Mucosa of rectum (tissue), 2 donors: Measurements from ENCODE around the gene ZBED3.
"Not testable (repeated sequence)": the region's sequence is repeated elsewhere in the genome, so short reads cannot be mapped to it uniquely, and the experiment has no call there.

Experiments used
- H3K27ac ChIP-seq, 2 donors: one replicate each; pipeline ENCODE4 v1.7.0; 2013; ENCODE audit warnings: inconsistent platforms in 2 of 2, low read depth in 2 of 2, low read length in 2 of 2
- H3K27me3 ChIP-seq, 2 donors: one replicate each; pipeline ENCODE4 v1.7.0; 2013; ENCODE audit warnings: low read length in 2 of 2; ENCODE audit not compliant: control insufficient read depth in 2 of 2, insufficient read depth in 2 of 2
- H3K36me3 ChIP-seq, 2 donors: one replicate each; pipeline ENCODE4 v1.7.0; 2013; ENCODE audit warnings: low read length in 2 of 2; ENCODE audit not compliant: control insufficient read depth in 2 of 2, insufficient read depth in 2 of 2
- H3K4me1 ChIP-seq, 2 donors: one replicate each; pipeline ENCODE4 v1.7.0; 2013; ENCODE audit warnings: low read length in 2 of 2, mild to moderate bottlenecking in 1 of 2; ENCODE audit not compliant: control insufficient read depth in 2 of 2, insufficient read depth in 2 of 2
- H3K4me3 ChIP-seq, 2 donors: one replicate each; pipeline ENCODE4 v1.7.0; 2013; ENCODE audit warnings: low read length in 2 of 2
- H3K9ac ChIP-seq, 2 donors: one replicate each; pipeline ENCODE4 v1.7.0; 2013; ENCODE audit warnings: low read length in 2 of 2, low read depth in 1 of 2, mild to moderate bottlenecking in 1 of 2
- H3K9me3 ChIP-seq, 2 donors: one replicate each; pipeline ENCODE4 v1.7.0; 2013; ENCODE audit warnings: low read length in 2 of 2; ENCODE audit not compliant: control insufficient read depth in 2 of 2
- donor health status: healthy.
- donor health status: Normal muscosa, but diverticular disease.

The ZBED3 gene

GRCh38 chr5:77086689-77087483 is at the start of gene ZBED3:
Gene ZBED3 (minus strand): TSS chr5:77087285. CDS start chr5:77077878, 9,407 bp downstream.
- Histone ChIP-seq H3K27ac (peak within 1 kb of the TSS; percentile 83 to 85), H3K27me3 (no peaks in the 10 kb centered on the region), H3K9me3 (no peaks in the 10 kb centered on the region), H3K36me3 (no peaks in the 10 kb centered on the region), H3K4me3 (peak within 1 kb of the TSS; percentile 91 to 94), H3K4me1 (peaks cover 11 to 13% of the 10 kb centered on the region in 2 donors), H3K9ac (peak within 1 kb of the TSS; percentile 58 to 89)

- Histone ChIP-seq H3K27me3 (no peaks in the 10 kb centered on the region), H3K36me3 (no peaks in the 10 kb centered on the region), H3K4me1 (no peaks in the 10 kb centered on the region), H3K27ac (no peak overlapping the region), H3K9me3 (no peaks in the 10 kb centered on the region), H3K9ac (no peak overlapping the region), H3K4me3 (no peak overlapping the region)
Observed at GRCh38 chr5:77133061-77133758, 46.1 kb upstream of the ZBED3 start.

GRCh38 chr5:77131361-77131760 is 44.3 kb upstream of the ZBED3 start:
- Histone ChIP-seq H3K9me3 (no peaks in the 10 kb centered on the region), H3K9ac (no peak overlapping the region), H3K27ac (no peak overlapping the region), H3K4me3 (no peak overlapping the region), H3K36me3 (no peaks in the 10 kb centered on the region), H3K27me3 (no peaks in the 10 kb centered on the region), H3K4me1 (no peaks in the 10 kb centered on the region)

- no peak overlapping the region for H3K4me3 ChIP-seq
- H3K9me3 ChIP-seq: no peaks in the 10 kb centered on the region
- H3K4me1 ChIP-seq: no peaks in the 10 kb centered on the region
- H3K9ac ChIP-seq: no peak overlapping the region
- no peaks in the 10 kb centered on the region for H3K27me3 ChIP-seq
- no peaks in the 10 kb centered on the region for H3K36me3 ChIP-seq
- H3K27ac ChIP-seq: no peak overlapping the region
Observed at GRCh38 chr5:77129391-77129990, 42.4 kb upstream of the ZBED3 start.

- Histone ChIP-seq H3K9me3 (no peaks in the 10 kb centered on the region), H3K9ac (no peak overlapping the region), H3K27me3 (no peaks in the 10 kb centered on the region), H3K36me3 (no peaks in the 10 kb centered on the region), H3K27ac (no peak overlapping the region), H3K4me3 (no peak overlapping the region), H3K4me1 (no peaks in the 10 kb centered on the region)
Observed at GRCh38 chr5:77128411-77129061, 41.5 kb upstream of the ZBED3 start.

- Histone ChIP-seq H3K27me3 (no peaks in the 10 kb centered on the region), H3K9me3 (no peaks in the 10 kb centered on the region), H3K36me3 (no peaks in the 10 kb centered on the region), H3K4me1 (no peaks in the 10 kb centered on the region), H3K9ac (no peak overlapping the region), H3K4me3 (no peak overlapping the region), H3K27ac (no peak overlapping the region)
Observed at GRCh38 chr5:77123057-77123456, 36.0 kb upstream of the ZBED3 start.

GRCh38 chr5:77120706-77121105 is 33.6 kb upstream of the ZBED3 start:
- Histone ChIP-seq H3K9ac (no peak overlapping the region), H3K4me1 (no peaks in the 10 kb centered on the region), H3K9me3 (no peaks in the 10 kb centered on the region), H3K27ac (no peak overlapping the region), H3K4me3 (no peak overlapping the region), H3K36me3 (no peaks in the 10 kb centered on the region), H3K27me3 (no peaks in the 10 kb centered on the region)

- H3K27ac ChIP-seq: no peak overlapping the region
- H3K9me3 ChIP-seq: no peaks in the 10 kb centered on the region
- no peak overlapping the region for H3K9ac ChIP-seq
- no peaks in the 10 kb centered on the region for H3K4me1 ChIP-seq
- no peaks in the 10 kb centered on the region for H3K27me3 ChIP-seq
- no peak overlapping the region for H3K4me3 ChIP-seq
- no peaks in the 10 kb centered on the region for H3K36me3 ChIP-seq
Observed at GRCh38 chr5:77120086-77120485, 33.0 kb upstream of the ZBED3 start.

GRCh38 chr5:77117161-77117560 is 30.1 kb upstream of the ZBED3 start:
- Histone ChIP-seq H3K4me1 (no peaks in the 10 kb centered on the region), H3K4me3 (no peak overlapping the region), H3K27ac (no peak overlapping the region), H3K27me3 (no peaks in the 10 kb centered on the region), H3K9me3 (no peaks in the 10 kb centered on the region), H3K36me3 (no peaks in the 10 kb centered on the region), H3K9ac (no peak overlapping the region)

GRCh38 chr5:77107035-77107434 is 19.9 kb upstream of the ZBED3 start:
- not testable (repeated sequence) for H3K27ac ChIP-seq, H3K4me3 ChIP-seq, H3K27me3 ChIP-seq, H3K9ac ChIP-seq, H3K4me1 ChIP-seq, H3K36me3 ChIP-seq, H3K9me3 ChIP-seq
